Right lobe of liver (tissue), 4 donors: ENCODE measurements around the gene LRRC8B.

Source experiments
- CTCF ChIP-seq, 4 donors: fragments of 200-600 bp in 3 of 4; fragments of 450-650 bp in 1 of 4; IDR thresholded peaks; one replicate each; pipeline versions ENCODE4 v1.5.1 to v1.8.0; 2016 to 2022; ENCODE audit warnings: antibody characterized with exemption in 4 of 4, mild to moderate bottlenecking in 2 of 4
- POLR2A ChIP-seq: fragments of 450-650 bp; IDR thresholded peaks from one replicate; pipeline ENCODE4 v1.6.1; 2017; ENCODE audit warnings: antibody characterized with exemption, mild to moderate bottlenecking
- donor health status: DM: no; HTN: no; CAD: no.
- donor health status: DM: no; HTN: no; CAD: no.
- donor health status: DM: no; HTN: yes; CAD: no.

GRCh38 chr1:89608319-89608983 lies 83.8 kb downstream of the LRRC8B start:
- TF ChIP-seq POLR2A (no peak), CTCF (IDR thresholded peaks at IDR 0.05) (no peak)
